ENCODE data around the gene ASB10. TPM values are rescaled to one million over a fixed set of nuclear protein-coding genes. Genes with fewer than 3 reads are reported as not detected.

The ASB10 gene
- polyA plus RNA-seq, 2 of the 4 experiments (the other 2 are of a cell fraction): not detected

- Histone ChIP-seq H3K4me1 (no peaks in the 10 kb centered on the region), H3K9me3 (no peaks in the 10 kb centered on the region), H3K4me3 (no peak overlapping the region), H3K4me2 (no peak overlapping the region), H3K27ac (no peak overlapping the region)
- no peak for FAIRE-seq
- ATAC-seq: no peak
- ChIA-PET CTCF (interaction anchor here (1.0 to 2.6 kb wide), 3 partner anchors 10 to 39 kb away, joined by 3 to 17 read pairs (median 4); no protein-coding TSS in a partner anchor), POLR2A (no interaction called here)
- WGBS (ENCODE audit: missing lambda C conversion rate): 96% methylated on average over 20 of the region's 24 CpGs
- no peak for TF ChIP-seq NFE2L2 (conservative IDR thresholded peaks at IDR 0.05; ENCODE audit: low read length)
- no peak for TF ChIP-seq TP53 (CRISPR knock-in tag; IDR thresholded peaks at IDR 0.05)
- DNase-seq (ENCODE audit: low read depth in 1 of 2, low spot score in 1 of 2): no peak
Measured at GRCh38 chr7:151133986-151134742, 52.9 kb downstream of the ASB10 start.

DNA sequence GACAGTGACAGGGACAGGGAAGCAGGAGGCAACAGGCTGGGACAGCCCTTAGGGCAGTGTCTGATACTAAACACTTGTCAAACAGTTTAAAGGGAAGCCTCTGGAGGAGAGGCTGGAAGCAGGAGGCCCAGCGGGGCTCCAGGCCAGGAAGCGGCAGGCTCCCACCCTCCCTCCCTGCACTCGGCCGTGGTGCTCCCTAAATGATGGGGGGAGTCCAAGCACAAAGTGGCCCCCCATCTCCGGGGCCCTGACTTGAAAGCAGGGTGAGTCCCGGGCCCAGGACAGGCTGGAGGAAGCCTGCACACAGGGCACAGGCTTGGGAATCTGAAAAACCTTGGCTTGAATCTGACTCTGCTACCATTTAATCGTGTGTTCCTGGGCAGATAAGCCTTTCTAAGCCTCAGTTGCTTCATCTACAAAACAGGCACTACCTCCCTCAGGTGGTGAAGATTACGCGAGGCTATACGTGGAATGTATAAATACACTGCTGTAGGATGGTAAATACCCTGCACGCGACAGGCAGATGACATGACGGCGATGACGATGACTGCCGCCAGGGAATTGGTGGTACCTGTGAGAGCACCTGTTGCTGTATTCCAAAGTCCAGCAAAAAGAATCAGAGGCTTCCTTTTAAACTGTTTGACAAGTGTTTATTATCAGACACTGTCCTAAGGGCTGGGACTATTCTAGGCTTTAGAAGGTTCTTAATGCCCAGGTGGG is 53.6 kb downstream of the ASB10 start:
- 94% methylated on average over 15 of the region's 16 CpGs for WGBS (ENCODE audit: missing lambda C conversion rate)
- Histone ChIP-seq H3K4me2 (no peak overlapping the region), H3K4me1 (no peaks in the 10 kb centered on the region), H3K4me3 (no peak overlapping the region), H3K9me3 (no peaks in the 10 kb centered on the region), H3K27ac (no peak overlapping the region)
- FAIRE-seq (no peak), ATAC-seq (no peak), DNase-seq (ENCODE audit: low read depth in 1 of 2, low spot score in 1 of 2) (no peak)
- TF ChIP-seq, protein P1, sequence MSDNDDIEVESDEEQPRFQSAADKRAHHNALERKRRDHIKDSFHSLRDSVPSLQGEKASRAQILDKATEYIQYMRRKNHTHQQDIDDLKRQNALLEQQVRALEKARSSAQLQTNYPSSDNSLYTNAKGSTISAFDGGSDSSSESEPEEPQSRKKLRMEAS (IDR thresholded peaks at IDR 0.05): no peak
- TF ChIP-seq, protein P2, sequence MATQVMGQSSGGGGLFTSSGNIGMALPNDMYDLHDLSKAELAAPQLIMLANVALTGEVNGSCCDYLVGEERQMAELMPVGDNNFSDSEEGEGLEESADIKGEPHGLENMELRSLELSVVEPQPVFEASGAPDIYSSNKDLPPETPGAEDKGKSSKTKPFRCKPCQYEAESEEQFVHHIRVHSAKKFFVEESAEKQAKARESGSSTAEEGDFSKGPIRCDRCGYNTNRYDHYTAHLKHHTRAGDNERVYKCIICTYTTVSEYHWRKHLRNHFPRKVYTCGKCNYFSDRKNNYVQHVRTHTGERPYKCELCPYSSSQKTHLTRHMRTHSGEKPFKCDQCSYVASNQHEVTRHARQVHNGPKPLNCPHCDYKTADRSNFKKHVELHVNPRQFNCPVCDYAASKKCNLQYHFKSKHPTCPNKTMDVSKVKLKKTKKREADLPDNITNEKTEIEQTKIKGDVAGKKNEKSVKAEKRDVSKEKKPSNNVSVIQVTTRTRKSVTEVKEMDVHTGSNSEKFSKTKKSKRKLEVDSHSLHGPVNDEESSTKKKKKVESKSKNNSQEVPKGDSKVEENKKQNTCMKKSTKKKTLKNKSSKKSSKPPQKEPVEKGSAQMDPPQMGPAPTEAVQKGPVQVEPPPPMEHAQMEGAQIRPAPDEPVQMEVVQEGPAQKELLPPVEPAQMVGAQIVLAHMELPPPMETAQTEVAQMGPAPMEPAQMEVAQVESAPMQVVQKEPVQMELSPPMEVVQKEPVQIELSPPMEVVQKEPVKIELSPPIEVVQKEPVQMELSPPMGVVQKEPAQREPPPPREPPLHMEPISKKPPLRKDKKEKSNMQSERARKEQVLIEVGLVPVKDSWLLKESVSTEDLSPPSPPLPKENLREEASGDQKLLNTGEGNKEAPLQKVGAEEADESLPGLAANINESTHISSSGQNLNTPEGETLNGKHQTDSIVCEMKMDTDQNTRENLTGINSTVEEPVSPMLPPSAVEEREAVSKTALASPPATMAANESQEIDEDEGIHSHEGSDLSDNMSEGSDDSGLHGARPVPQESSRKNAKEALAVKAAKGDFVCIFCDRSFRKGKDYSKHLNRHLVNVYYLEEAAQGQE (IDR thresholded peaks at IDR 0.05): no peak
- TF ChIP-seq MAFK (IDR thresholded peaks at IDR 0.05; ENCODE audit: partially characterized antibody) (no peak), GATA3 (IDR thresholded peaks at IDR 0.05; ENCODE audit: borderline replicate concordance) (no peak), NR3C1 (IDR thresholded peaks at IDR 0.05) (no peak), ZSCAN20 (CRISPR knock-in tag; IDR thresholded peaks at IDR 0.05) (no peak), FOXS1 (CRISPR knock-in tag; IDR thresholded peaks at IDR 0.05) (no peak), HDAC2 (IDR thresholded peaks at IDR 0.05) (no peak), BHLHE40 (IDR thresholded peaks at IDR 0.05; ENCODE audit: low read depth, low read length) (no peak)
- ChIA-PET CTCF (interaction anchor here (0.7 to 5.1 kb wide), 5 partner anchors 10 to 35 kb away, joined by 3 to 25 read pairs (median 4); partner anchors contain the start of gene GBX1), POLR2A (no interaction called here)

DNA sequence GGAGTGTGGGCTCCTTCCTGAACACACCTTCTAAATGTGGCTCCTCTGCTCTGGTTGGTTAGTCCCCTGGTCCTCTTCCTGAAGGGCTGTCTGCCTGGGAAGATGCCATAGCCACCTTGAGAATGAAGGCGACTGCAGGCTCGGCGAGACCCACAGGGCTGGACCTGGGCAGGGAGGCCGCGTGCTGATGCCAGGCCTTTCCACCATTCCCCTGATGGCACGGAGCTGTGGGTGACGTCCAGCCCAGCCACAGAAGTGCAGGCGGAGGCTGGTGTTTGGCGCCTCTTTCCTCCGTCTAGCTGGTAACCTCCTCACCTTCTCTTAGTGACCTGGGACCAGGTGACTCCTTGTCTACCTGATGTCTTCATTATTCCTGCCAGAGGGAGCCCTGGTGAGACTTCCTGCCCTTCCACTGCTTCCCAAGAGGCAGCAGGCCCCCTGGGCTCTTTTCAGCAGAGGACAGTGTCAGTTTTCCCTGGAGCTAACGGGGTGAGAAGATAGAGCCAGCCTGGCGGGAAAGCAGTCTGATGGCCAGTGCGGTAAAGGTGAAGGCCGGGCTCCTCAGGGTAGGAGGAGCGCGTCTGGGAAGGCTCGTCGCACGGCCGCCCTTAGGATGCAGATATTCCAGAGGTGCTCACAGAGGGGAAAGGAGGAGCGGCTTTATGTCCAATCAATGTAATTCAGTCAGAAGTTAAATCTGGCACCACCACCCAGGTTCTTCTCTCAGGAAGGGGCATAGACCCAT is 54.4 kb downstream of the ASB10 start:
- TF ChIP-seq POLR2AphosphoS2 (conservative IDR thresholded peaks at IDR 0.05; ENCODE audit: low read length) (no peak), HOXA7 (CRISPR knock-in tag; IDR thresholded peaks at IDR 0.05) (no peak), MAZ (IDR thresholded peaks at IDR 0.05; ENCODE audit: borderline replicate concordance, low read depth, low read length) (no peak), MYC (IDR thresholded peaks at IDR 0.05; ENCODE audit: borderline replicate concordance, low read length) (no peak), NPAS2 (CRISPR knock-in tag; IDR thresholded peaks at IDR 0.05; ENCODE audit: borderline replicate concordance) (no peak), PBX3 (IDR thresholded peaks at IDR 0.05) (no peak), PHF8 (IDR thresholded peaks at IDR 0.05; ENCODE audit: borderline replicate concordance, low read depth) (no peak), HEYL (CRISPR knock-in tag; IDR thresholded peaks at IDR 0.05) (no peak), RCOR1 (IDR thresholded peaks at IDR 0.05; ENCODE audit: low read depth, low read length) (no peak), TFCP2L1 (CRISPR knock-in tag; IDR thresholded peaks at IDR 0.05) (no peak), ZSCAN20 (CRISPR knock-in tag; IDR thresholded peaks at IDR 0.05) (no peak), EP300 (IDR thresholded peaks at IDR 0.05) (no peak), RFX5 (IDR thresholded peaks at IDR 0.05) (no peak), ESRRA (IDR thresholded peaks at IDR 0.05; ENCODE audit: borderline replicate concordance, low read length) (no peak), BHLHE40 (IDR thresholded peaks at IDR 0.05; ENCODE audit: low read depth, low read length) (no peak)
- TF ChIP-seq, protein P1 (IDR thresholded peaks at IDR 0.05): no peak
- TF ChIP-seq, protein P3, sequence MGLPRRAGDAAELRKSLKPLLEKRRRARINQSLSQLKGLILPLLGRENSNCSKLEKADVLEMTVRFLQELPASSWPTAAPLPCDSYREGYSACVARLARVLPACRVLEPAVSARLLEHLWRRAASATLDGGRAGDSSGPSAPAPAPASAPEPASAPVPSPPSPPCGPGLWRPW (IDR thresholded peaks at IDR 0.05): no peak
- H3K27ac ChIP-seq: no peak overlapping the region
- no peak for FAIRE-seq

More for the DNA sequence above, 54.4 kb downstream of the ASB10 start:
- WGBS (ENCODE audit: missing lambda C conversion rate): 93% methylated on average over 21 of the region's 21 CpGs
- H3K4me2 ChIP-seq: no peak overlapping the region
- CTCF ChIA-PET: interaction anchor here (0.7 to 5.1 kb wide), 4 partner anchors 9 to 35 kb away, joined by 3 to 25 read pairs (median 4); partner anchors contain the start of gene GBX1
- H3K9me3 ChIP-seq: no peaks in the 10 kb centered on the region
- H3K4me1 ChIP-seq: no peaks in the 10 kb centered on the region
- DNase-seq (ENCODE audit: low read depth in 1 of 2, low spot score in 1 of 2) (no peak), ATAC-seq (no peak)
- POLR2A ChIA-PET: no interaction called here
- H3K4me3 ChIP-seq: no peak overlapping the region

Data from A549 (cell line).